K562 (cell line): Measurements from ENCODE around the gene GIT2. TPM values are rescaled to one million over a fixed set of nuclear protein-coding genes. Genes with fewer than 3 reads are reported as not detected.

Experiments used
- ATAC-seq: fragments of 200-7000 bp; cut with Tn5 transposase; 3 replicates; pipeline ENCODE4 v1.9.1; 2020; ENCODE audit warnings: moderate library complexity
- BruUV-seq: library from RNA; stranded (reverse); fragments of 400-500 nt; replicated peaks from 2 replicates; lab custom pipeline; 2021; lab: Mats Ljungman, UMichigan
- CTCF ChIA-PET: fragments of 300-600 bp; formaldehyde crosslinking; extraction: SDS; loops from one replicate; lab custom pipeline; 2021; ENCODE audit warnings: low intra/inter-chr PET ratio; lab: Yijun Ruan, JAX
- POLR2A ChIA-PET: fragments of 300-600, 350-650 bp; sonication (Branson Sonifier 250); formaldehyde crosslinking; extraction: SDS; loops from one replicate; lab custom pipeline; 2021; ENCODE audit warnings: antibody characterized with exemption, inconsistent platforms; lab: Yijun Ruan, JAX
- DNase-seq, 4 experiments: peaks; one replicate each; pipeline versions ENCODE4 v3.0.0 to v3.0.0-alpha.2; 2011 to 2018; ENCODE audit warnings: low spot score in 3 of 4, mixed read lengths in 3 of 4; ENCODE audit errors: extremely low read depth in 1 of 4
- FAIRE-seq: peaks from 2 replicates; lab custom pipeline; 2011; peaks lifted over from hg19 to GRCh38; lab: Jason Lieb, UNC
- H2AFZ ChIP-seq: 2 replicates; pipeline ENCODE4 v1.6.0; 2011; ENCODE audit warnings: low read depth, low read length, control low read depth, inconsistent platforms
- H3K27ac ChIP-seq: fragments of 200-600 bp; 3 replicates; pipeline ENCODE4 v1.8.0; 2011; ENCODE audit warnings: low read depth, mild to moderate bottlenecking, control low read depth, inconsistent platforms, low read length, moderate library complexity, mixed read lengths; ENCODE audit errors: extremely low read depth
- H3K27me3 ChIP-seq, 2 experiments: fragments of 300-600 bp in 1 of 2; 2 replicates in 1 of 2; 3 replicates in 1 of 2; pipeline versions ENCODE4 v1.6.0 to v1.8.0; 2011; ENCODE audit warnings: inconsistent platforms in 2 of 2, low read length in 2 of 2, mild to moderate bottlenecking in 1 of 2, mixed read lengths in 1 of 2, moderate library complexity in 1 of 2; ENCODE audit not compliant: control insufficient read depth in 2 of 2, insufficient read depth in 2 of 2
- H3K36me3 ChIP-seq: fragments of 300-600 bp; 3 replicates; pipeline ENCODE4 v1.8.0; 2011; ENCODE audit warnings: mild to moderate bottlenecking, low read length, inconsistent platforms; ENCODE audit not compliant: control insufficient read depth, insufficient read depth
- H3K4me1 ChIP-seq, 2 experiments: fragments of 200-600 bp in 1 of 2; replicated peaks in 1 of 2; 2 replicates in 1 of 2; 3 replicates in 1 of 2; pipeline versions ENCODE4 v1.5.1 to v1.8.0; 2011; ENCODE audit warnings: inconsistent platforms in 2 of 2, low read length in 2 of 2, mild to moderate bottlenecking in 1 of 2, mixed read lengths in 1 of 2, moderate library complexity in 1 of 2; ENCODE audit not compliant: control insufficient read depth in 2 of 2, insufficient read depth in 2 of 2
- H3K4me2 ChIP-seq: 2 replicates; pipeline ENCODE4 v1.6.1; 2011; ENCODE audit warnings: low read length, control low read depth, inconsistent platforms, mixed read lengths; ENCODE audit not compliant: insufficient read depth
- H3K4me3 ChIP-seq: fragments of 200-600 bp; sonication (generic), shearing (Covaris generic); 2 replicates; pipeline ENCODE4 v1.5.1; 2016; ENCODE audit warnings: control low read depth, inconsistent platforms
- H3K79me2 ChIP-seq: fragments of 200-600 bp; 3 replicates; pipeline ENCODE4 v1.8.0; 2011; ENCODE audit warnings: low read length, inconsistent platforms; ENCODE audit not compliant: control insufficient read depth, insufficient read depth
- H3K9ac ChIP-seq, 2 experiments: 2 replicates each; pipeline versions ENCODE4 v1.6.0 to v1.6.1; 2011; ENCODE audit warnings: low read depth in 2 of 2, low read length in 2 of 2, control low read depth in 1 of 2, inconsistent platforms in 1 of 2, mild to moderate bottlenecking in 1 of 2, mixed read lengths in 1 of 2; ENCODE audit not compliant: insufficient read depth in 1 of 2
- H3K9me1 ChIP-seq: one replicate; pipeline ENCODE4 v1.6.0; 2011; ENCODE audit warnings: inconsistent platforms, mild to moderate bottlenecking, low read length, moderate library complexity; ENCODE audit not compliant: control insufficient read depth, insufficient read depth
- H3K9me3 ChIP-seq: replicated peaks from 2 replicates; pipeline ENCODE4 v1.5.1; 2011; ENCODE audit warnings: low read depth, low read length, inconsistent platforms; ENCODE audit not compliant: control insufficient read depth, insufficient read depth
- H4K20me1 ChIP-seq: replicated peaks from 2 replicates; pipeline ENCODE4 v1.6.1; 2011; ENCODE audit warnings: low read length, inconsistent platforms, mixed read lengths; ENCODE audit not compliant: control insufficient read depth, insufficient read depth
- C11orf30 ChIP-seq: fragments of 450-650 bp; IDR thresholded peaks from 2 replicates; pipeline ENCODE4 v1.6.1; 2016; ENCODE audit warnings: low read depth, mild to moderate bottlenecking
- CREB1 ChIP-seq, 2 experiments: sonication (generic) in 1 of 2; formaldehyde crosslinking in 1 of 2; IDR thresholded peaks; 2 replicates each; pipeline versions ENCODE4 v1.6.1 to v1.8.0; 2012 to 2022; ENCODE audit warnings: inconsistent platforms in 1 of 2, mild to moderate bottlenecking in 1 of 2, missing genetic modification reagents in 1 of 2, moderate library complexity in 1 of 2
- GATAD2A ChIP-seq: fragments of 450-650 bp; IDR thresholded peaks from 2 replicates; pipeline ENCODE4 v1.6.1; 2017
- HMG20A ChIP-seq: fragments of 450-650 bp; formaldehyde crosslinking; conservative IDR thresholded peaks from 2 replicates; pipeline ENCODE4 v1.4.0; 2020; ENCODE audit warnings: mild to moderate bottlenecking, mixed read lengths
- ILF3 ChIP-seq: fragments of 450-650 bp; IDR thresholded peaks from 2 replicates; pipeline ENCODE4 v1.6.1; 2018; ENCODE audit warnings: antibody characterized with exemption, mild to moderate bottlenecking, moderate library complexity, borderline replicate concordance
- RBM14 ChIP-seq: fragments of 200-400 bp; formaldehyde crosslinking; IDR thresholded peaks from 2 replicates; pipeline ENCODE4 v1.6.1; 2018; ENCODE audit warnings: low read depth, mild to moderate bottlenecking, low read length, moderate library complexity, borderline replicate concordance; ENCODE audit not compliant: insufficient read depth
- TCF3 ChIP-seq: sonication (generic); formaldehyde crosslinking; IDR thresholded peaks from 2 replicates; pipeline ENCODE4 v1.4.0; 2020; ENCODE audit warnings: mild to moderate bottlenecking, missing genetic modification reagents
- XRCC3 ChIP-seq: fragments of 450-650 bp; IDR thresholded peaks from 2 replicates; pipeline ENCODE4 v1.6.1; 2017; ENCODE audit warnings: mild to moderate bottlenecking, moderate library complexity
- XRCC5 ChIP-seq: fragments of 200-400 bp; formaldehyde crosslinking; IDR thresholded peaks from 2 replicates; pipeline ENCODE4 v1.6.1; 2017; ENCODE audit warnings: low read depth, mild to moderate bottlenecking, low read length
- ZNF311 ChIP-seq: fragments of 250-450 bp; sonication (Bioruptor Pico); IDR thresholded peaks from 2 replicates; pipeline ENCODE4 v1.4.0; 2020; ENCODE audit warnings: mild to moderate bottlenecking, moderate library complexity
- in situ Hi-C: fragments of 300-500 bp; cut with MboI; formaldehyde crosslinking; loops from 4 replicates; pipeline ENCODE4 v1.15.0; 2018; ENCODE audit warnings: inconsistent platforms, mixed read lengths
- intact Hi-C: fragments of 100-400 bp; cut with micrococcal nuclease; formaldehyde crosslinking; loops from 2 replicates; pipeline ENCODE4 v1.14.2; 2022
- polyA plus RNA-seq, 8 experiments: library from polyadenylated mRNA; depleted of rRNA in 4 of 8; stranded (reverse) in 5 of 8; unstranded in 3 of 8; fragments of >200 nt; fragmentation: Nextera tagmentation in 2 of 8; fragmentation: Illumina TruSeq in 1 of 8; extraction: Ambion mirVana in 2 of 8; extraction: Trizol in 1 of 8; gene quantifications; 2 replicates each; pipeline versions ENCODE4 v1.2.1 to v1.2.3, GENCODE V29; 2011 to 2014; ENCODE audit warnings: inconsistent platforms in 1 of 8, missing spikeins in 1 of 8
- total RNA-seq, 7 experiments: library from RNA; depleted of rRNA in 6 of 7; stranded (reverse); fragments of >200 nt in 6 of 7; fragmentation: Illumina TruSeq in 2 of 7; extraction: Trizol in 2 of 7; gene quantifications; 2 replicates each; pipeline versions ENCODE4 v1.2.1 to v1.2.3, GENCODE V29; 2011 to 2021; ENCODE audit warnings: low replicate concordance in 1 of 7
- TF ChIP-seq, protein P1 (sequence below): sonication (generic); formaldehyde crosslinking; IDR thresholded peaks from 2 replicates; pipeline ENCODE4 v1.8.1; 2022; ENCODE audit warnings: missing genetic modification reagents

The GIT2 gene
- total and polyA plus RNA-seq, 9 of the 15 experiments (the other 6 are each of a cell fraction or from before 2014, with no cell fraction given) = 4.0 to 30.4 (median 23.5) TPM

DNA sequence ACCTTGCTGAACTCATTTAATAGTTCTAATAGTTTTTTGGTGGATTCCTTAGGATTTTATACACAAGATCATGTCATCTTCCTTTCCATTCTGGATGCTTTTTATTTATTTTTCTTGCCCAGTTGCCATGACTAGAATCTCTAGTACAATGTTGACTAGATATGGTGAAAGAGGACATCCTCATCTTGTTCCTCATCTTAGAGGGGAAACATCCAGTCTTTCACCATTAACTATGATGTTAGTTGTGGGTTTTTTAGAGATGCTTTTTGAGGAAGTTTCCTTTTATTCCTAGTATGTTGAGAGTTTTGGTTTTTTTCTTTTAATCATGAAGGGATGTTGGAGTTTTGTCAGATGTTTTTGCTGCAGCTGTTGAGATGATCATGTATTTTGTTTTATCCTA, 11.7 kb upstream of the GIT2 start:
- Histone ChIP-seq H3K9me1 (no peaks in the 10 kb centered on the region), H3K4me1 (no peaks in the 10 kb centered on the region), H3K4me3 (no peak overlapping the region), H3K9me3 (no peaks in the 10 kb centered on the region), H3K27me3 (no peaks in the 10 kb centered on the region), H3K79me2 (peaks cover 22% of the 10 kb centered on the region), H3K4me2 (no peak overlapping the region), H3K27ac (no peak overlapping the region), H3K36me3 (peaks cover 12% of the 10 kb centered on the region; the same call in 2 of the 3 replicates), H4K20me1 (no peaks in the 10 kb centered on the region), H3K9ac (no peak overlapping the region), H2AFZ (no peak overlapping the region)
- intact Hi-C loops = no loop called here
- no peak for FAIRE-seq
- in situ Hi-C loops = no loop called here
- BruUV-seq = no TSS peak
- TF ChIP-seq XRCC5 (no peak), XRCC3 (no peak), HMG20A (CRISPR knock-in tag) (no peak), GATAD2A (no peak), TCF3 (CRISPR knock-in tag) (no peak), ILF3 (no peak), C11orf30 (no peak), ZNF311 (CRISPR knock-in tag) (no peak), RBM14 (no peak), CREB1 (IDR thresholded peaks at IDR 0.05) (no peak), CREB1 (CRISPR knock-in tag; IDR thresholded peaks at IDR 0.05) (no peak)
- TF ChIP-seq, protein P1, sequence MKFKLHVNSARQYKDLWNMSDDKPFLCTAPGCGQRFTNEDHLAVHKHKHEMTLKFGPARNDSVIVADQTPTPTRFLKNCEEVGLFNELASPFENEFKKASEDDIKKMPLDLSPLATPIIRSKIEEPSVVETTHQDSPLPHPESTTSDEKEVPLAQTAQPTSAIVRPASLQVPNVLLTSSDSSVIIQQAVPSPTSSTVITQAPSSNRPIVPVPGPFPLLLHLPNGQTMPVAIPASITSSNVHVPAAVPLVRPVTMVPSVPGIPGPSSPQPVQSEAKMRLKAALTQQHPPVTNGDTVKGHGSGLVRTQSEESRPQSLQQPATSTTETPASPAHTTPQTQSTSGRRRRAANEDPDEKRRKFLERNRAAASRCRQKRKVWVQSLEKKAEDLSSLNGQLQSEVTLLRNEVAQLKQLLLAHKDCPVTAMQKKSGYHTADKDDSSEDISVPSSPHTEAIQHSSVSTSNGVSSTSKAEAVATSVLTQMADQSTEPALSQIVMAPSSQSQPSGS (CRISPR knock-in tag) = no peak
- POLR2A ChIA-PET = no interaction called here
- no peak for DNase-seq
- CTCF ChIA-PET = no interaction called here
- ATAC-seq = no peak
